Measurements from ENCODE around the gene SPOCD1. TPM values are rescaled to one million over a fixed set of nuclear protein-coding genes. Genes with fewer than 3 reads are reported as not detected.

Gene SPOCD1
- total and polyA plus RNA-seq, 5 donors from 2014 or later, result 1.1 TPM; not detected in 4

GRCh38 chr1:31793086-31793485, 22.7 kb downstream of the SPOCD1 start:
- Mint-ChIP-seq H3K4me3 (no peak overlapping the region), H3K27me3 (peaks cover 17% of the 10 kb centered on the region), H3K4me1 (peaks cover 0 to 7% (median 4%) of the 10 kb centered on the region in 4 donors), H3K27ac (no peak overlapping the region), H3K9me3 (peaks cover 0 to 2% (median 0%) of the 10 kb centered on the region in 7 donors), H3K36me3 (no peaks in the 10 kb centered on the region)
- Histone ChIP-seq H3K4me1 (ENCODE audit: control insufficient read depth, insufficient read depth, low read length, poor library complexity, severe bottlenecking) (peaks cover 15% of the 10 kb centered on the region), H3K4me3 (ENCODE audit: low read depth, low read length) (no peak overlapping the region), H3K27me3 (ENCODE audit: control insufficient read depth, insufficient read depth, low read length) (peaks cover 8% of the 10 kb centered on the region), H3K9me3 (ENCODE audit: control insufficient read depth in 2 of 2, low read length in 2 of 2) (no peaks in the 10 kb centered on the region), H3K36me3 (ENCODE audit: control insufficient read depth, insufficient read depth, low read length) (no peaks in the 10 kb centered on the region), H3K27ac (ENCODE audit: insufficient read depth, low read length, poor library complexity, severe bottlenecking) (no peak overlapping the region)
- DNase-seq, result no peak
- no peak for ATAC-seq (ENCODE audit: low read depth in 2 of 2)

GRCh38 chr1:31792541-31792940, 23.3 kb downstream of the SPOCD1 start:
- H3K27ac Mint-ChIP-seq, result no peak overlapping the region

GRCh38 chr1:31792116-31792515, 23.7 kb downstream of the SPOCD1 start:
- H3K36me3 ChIP-seq (ENCODE audit: control insufficient read depth, insufficient read depth, low read length), result no peaks in the 10 kb centered on the region
- H3K36me3 Mint-ChIP-seq, result no peaks in the 10 kb centered on the region
- H3K4me1 ChIP-seq (ENCODE audit: control insufficient read depth, insufficient read depth, low read length, poor library complexity, severe bottlenecking), result peaks cover 19% of the 10 kb centered on the region
- peaks cover 9% of the 10 kb centered on the region for H3K27me3 Mint-ChIP-seq
- no peaks in the 10 kb centered on the region for H3K9me3 ChIP-seq (ENCODE audit: control insufficient read depth in 2 of 2, low read length in 2 of 2)
- no peak overlapping the region for H3K4me3 ChIP-seq (ENCODE audit: low read depth, low read length)
- no peak overlapping the region for H3K27ac Mint-ChIP-seq
- no peak overlapping the region for H3K27ac ChIP-seq (ENCODE audit: insufficient read depth, low read length, poor library complexity, severe bottlenecking)
- H3K9me3 Mint-ChIP-seq, result peaks cover 0 to 2% (median 0%) of the 10 kb centered on the region in 7 donors
- peaks cover 7% of the 10 kb centered on the region for H3K27me3 ChIP-seq (ENCODE audit: control insufficient read depth, insufficient read depth, low read length)
- ATAC-seq (ENCODE audit: low read depth in 2 of 2) (no peak), DNase-seq (no peak)
- H3K4me3 Mint-ChIP-seq, result peak overlapping the region in 1 of 4 donors; percentile 76
- H3K4me1 Mint-ChIP-seq, result peaks cover 0 to 15% (median 7%) of the 10 kb centered on the region in 4 donors

More at GRCh38 chr1:31792541-31792940, 23.3 kb downstream of the SPOCD1 start:
- DNase-seq, result no peak
- Histone ChIP-seq H3K27ac (ENCODE audit: insufficient read depth, low read length, poor library complexity, severe bottlenecking) (no peak overlapping the region), H3K27me3 (ENCODE audit: control insufficient read depth, insufficient read depth, low read length) (peaks cover 8% of the 10 kb centered on the region), H3K4me1 (ENCODE audit: control insufficient read depth, insufficient read depth, low read length, poor library complexity, severe bottlenecking) (peaks cover 19% of the 10 kb centered on the region), H3K4me3 (ENCODE audit: low read depth, low read length) (no peak overlapping the region), H3K36me3 (ENCODE audit: control insufficient read depth, insufficient read depth, low read length) (no peaks in the 10 kb centered on the region), H3K9me3 (ENCODE audit: control insufficient read depth in 2 of 2, low read length in 2 of 2) (no peaks in the 10 kb centered on the region)
- Mint-ChIP-seq H3K36me3 (no peaks in the 10 kb centered on the region), H3K4me3 (peak overlapping the region in 1 of 4 donors; percentile 76), H3K27me3 (peaks cover 13% of the 10 kb centered on the region), H3K9me3 (peaks cover 0 to 2% (median 0%) of the 10 kb centered on the region in 7 donors), H3K4me1 (peaks cover 0 to 13% (median 7%) of the 10 kb centered on the region in 4 donors)
- ATAC-seq (ENCODE audit: low read depth in 2 of 2), result no peak

- peaks cover 19% of the 10 kb centered on the region for H3K4me1 ChIP-seq (ENCODE audit: control insufficient read depth, insufficient read depth, low read length, poor library complexity, severe bottlenecking)
- no peak for DNase-seq
- Mint-ChIP-seq H3K9me3 (peaks cover 0 to 2% (median 0%) of the 10 kb centered on the region in 7 donors), H3K36me3 (no peaks in the 10 kb centered on the region), H3K27ac (peak overlapping the region in 1 of 3 donors; percentile 54), H3K4me1 (peaks cover 0 to 15% (median 7%) of the 10 kb centered on the region in 4 donors), H3K4me3 (peak overlapping the region in 2 of 4 donors; percentile 67 to 79), H3K27me3 (peaks cover 4% of the 10 kb centered on the region)
- H3K36me3 ChIP-seq (ENCODE audit: control insufficient read depth, insufficient read depth, low read length), result no peaks in the 10 kb centered on the region
- H3K4me3 ChIP-seq (ENCODE audit: low read depth, low read length), result no peak overlapping the region
- H3K27ac ChIP-seq (ENCODE audit: insufficient read depth, low read length, poor library complexity, severe bottlenecking), result no peak overlapping the region
- ATAC-seq (ENCODE audit: low read depth in 2 of 2), result no peak
- no peaks in the 10 kb centered on the region for H3K9me3 ChIP-seq (ENCODE audit: control insufficient read depth in 2 of 2, low read length in 2 of 2)
- H3K27me3 ChIP-seq (ENCODE audit: control insufficient read depth, insufficient read depth, low read length), result peaks cover 4% of the 10 kb centered on the region
Observed at GRCh38 chr1:31791131-31791858, 24.5 kb downstream of the SPOCD1 start.

- no peak for DNase-seq
Observed at GRCh38 chr1:31790641-31791091, 25.2 kb downstream of the SPOCD1 start.

GRCh38 chr1:31790140-31790539, 25.7 kb downstream of the SPOCD1 start:
- no peaks in the 10 kb centered on the region for H3K27me3 Mint-ChIP-seq
- peaks cover 0 to 2% (median 0%) of the 10 kb centered on the region in 7 donors for H3K9me3 Mint-ChIP-seq
- DNase-seq, result no peak
- no peak overlapping the region for H3K27ac ChIP-seq (ENCODE audit: insufficient read depth, low read length, poor library complexity, severe bottlenecking)
- no peak for ATAC-seq (ENCODE audit: low read depth in 2 of 2)
- no peaks in the 10 kb centered on the region for H3K36me3 Mint-ChIP-seq
- H3K27me3 ChIP-seq (ENCODE audit: control insufficient read depth, insufficient read depth, low read length), result peaks cover 4% of the 10 kb centered on the region
- peaks cover 19% of the 10 kb centered on the region for H3K4me1 ChIP-seq (ENCODE audit: control insufficient read depth, insufficient read depth, low read length, poor library complexity, severe bottlenecking)
- peak overlapping the region; percentile 56 to 94 (median 88) for H3K4me3 Mint-ChIP-seq
- no peak overlapping the region for H3K4me3 ChIP-seq (ENCODE audit: low read depth, low read length)
- H3K36me3 ChIP-seq (ENCODE audit: control insufficient read depth, insufficient read depth, low read length), result no peaks in the 10 kb centered on the region
- peaks cover 0 to 15% (median 7%) of the 10 kb centered on the region in 4 donors for H3K4me1 Mint-ChIP-seq
- H3K27ac Mint-ChIP-seq, result peak overlapping the region in 1 of 3 donors; percentile 80
- no peaks in the 10 kb centered on the region for H3K9me3 ChIP-seq (ENCODE audit: control insufficient read depth in 2 of 2, low read length in 2 of 2)

More at GRCh38 chr1:31790641-31791091, 25.2 kb downstream of the SPOCD1 start:
- H3K9me3 ChIP-seq (ENCODE audit: control insufficient read depth in 2 of 2, low read length in 2 of 2), result no peaks in the 10 kb centered on the region
- Mint-ChIP-seq H3K4me1 (peaks cover 0 to 15% (median 7%) of the 10 kb centered on the region in 4 donors), H3K27me3 (peaks cover 2% of the 10 kb centered on the region), H3K27ac (peak overlapping the region in 1 of 3 donors; percentile 54), H3K36me3 (no peaks in the 10 kb centered on the region), H3K9me3 (peaks cover 0 to 2% (median 0%) of the 10 kb centered on the region in 7 donors), H3K4me3 (no peak overlapping the region)
- peaks cover 19% of the 10 kb centered on the region for H3K4me1 ChIP-seq (ENCODE audit: control insufficient read depth, insufficient read depth, low read length, poor library complexity, severe bottlenecking)
- ATAC-seq (ENCODE audit: low read depth in 2 of 2), result no peak
- H3K4me3 ChIP-seq (ENCODE audit: low read depth, low read length), result no peak overlapping the region
- no peaks in the 10 kb centered on the region for H3K36me3 ChIP-seq (ENCODE audit: control insufficient read depth, insufficient read depth, low read length)
- H3K27me3 ChIP-seq (ENCODE audit: control insufficient read depth, insufficient read depth, low read length), result peaks cover 4% of the 10 kb centered on the region
- no peak overlapping the region for H3K27ac ChIP-seq (ENCODE audit: insufficient read depth, low read length, poor library complexity, severe bottlenecking)

GRCh38 chr1:31789259-31790065, 26.4 kb downstream of the SPOCD1 start:
- Histone ChIP-seq H3K27ac (ENCODE audit: insufficient read depth, low read length, poor library complexity, severe bottlenecking) (peak overlapping the region; percentile 82), H3K4me3 (ENCODE audit: low read depth, low read length) (peak overlapping the region; percentile 83), H3K27me3 (ENCODE audit: control insufficient read depth, insufficient read depth, low read length) (peaks cover 4% of the 10 kb centered on the region), H3K9me3 (ENCODE audit: control insufficient read depth in 2 of 2, low read length in 2 of 2) (no peaks in the 10 kb centered on the region), H3K4me1 (ENCODE audit: control insufficient read depth, insufficient read depth, low read length, poor library complexity, severe bottlenecking) (peaks cover 19% of the 10 kb centered on the region), H3K36me3 (ENCODE audit: control insufficient read depth, insufficient read depth, low read length) (no peaks in the 10 kb centered on the region)
- peak overlapping the region in 2 of 3 donors; percentile 83 to 97 for H3K27ac Mint-ChIP-seq
- no peaks in the 10 kb centered on the region for H3K36me3 Mint-ChIP-seq
- ATAC-seq (ENCODE audit: low read depth in 2 of 2) (peak; percentile 78 to 83), DNase-seq (peak; percentile 88 to 91 (median 88))
- peaks cover 0 to 2% (median 0%) of the 10 kb centered on the region in 7 donors for H3K9me3 Mint-ChIP-seq
- H3K27me3 Mint-ChIP-seq, result no peaks in the 10 kb centered on the region
- peak overlapping the region; percentile 84 to 94 (median 94) for H3K4me3 Mint-ChIP-seq
- peaks cover 0 to 15% (median 7%) of the 10 kb centered on the region in 4 donors for H3K4me1 Mint-ChIP-seq
